NCI-H2107 treated with DMSO at 0.1 percent for 48 hours (cell line): Measurements from ENCODE around the gene PTPN5.
"Not testable (repeated sequence)": the region's sequence is repeated elsewhere in the genome, so short reads cannot be mapped to it uniquely, and the experiment has no call there.

ENCODE experiments used
- DNase-seq: peaks from one replicate; lab custom pipeline; 2025; ENCODE audit not compliant: unreplicated experiment; lab: John Stamatoyannopoulos, UW

Gene PTPN5

GRCh38 chr11:18692941-18693760, 98.4 kb downstream of the PTPN5 start:
- no peak for DNase-seq

GRCh38 chr11:18691467-18692140, 100.0 kb downstream of the PTPN5 start:
- not testable (repeated sequence) for DNase-seq

- no peak for DNase-seq
Measured at GRCh38 chr11:18684267-18684666, 107.3 kb downstream of the PTPN5 start.

GRCh38 chr11:18682466-18682865, 109.1 kb downstream of the PTPN5 start:
- no peak for DNase-seq

- not testable (repeated sequence) for DNase-seq
Measured at GRCh38 chr11:18681949-18682348, 109.6 kb downstream of the PTPN5 start.
